HEK293 (cell line): ENCODE data around the gene OXCT2.

Experiments
- EGR2 ChIP-seq: fragments of 450-650 bp; formaldehyde crosslinking; IDR thresholded peaks from 2 replicates; pipeline ENCODE4 v1.5.1; 2016; ENCODE audit warnings: low read depth, missing biosample characterization, missing genetic modification characterization
- HOXA7 ChIP-seq: sonication (generic); formaldehyde crosslinking; IDR thresholded peaks from 2 replicates; pipeline ENCODE4 v1.8.1; 2022; ENCODE audit warnings: missing genetic modification reagents, borderline replicate concordance
- KLF8 ChIP-seq: fragments of 450-650 bp; formaldehyde crosslinking; IDR thresholded peaks from 2 replicates; pipeline ENCODE4 v1.5.1; 2016; ENCODE audit warnings: missing biosample characterization, missing genetic modification characterization
- KLF9 ChIP-seq: fragments of 450-650 bp; formaldehyde crosslinking; IDR thresholded peaks from 2 replicates; pipeline ENCODE4 v1.5.1; 2016; ENCODE audit warnings: missing biosample characterization, missing genetic modification characterization, low read depth
- PRDM1 ChIP-seq: fragments of 450-650 bp; formaldehyde crosslinking; IDR thresholded peaks from 2 replicates; pipeline ENCODE4; 2016; ENCODE audit warnings: missing biosample characterization, missing genetic modification characterization
- PRDM4 ChIP-seq: fragments of 450-650 bp; formaldehyde crosslinking; IDR thresholded peaks from 2 replicates; pipeline ENCODE4 v1.5.1; 2017; ENCODE audit warnings: missing biosample characterization, missing genetic modification characterization
- SCRT2 ChIP-seq: fragments of 450-650 bp; formaldehyde crosslinking; IDR thresholded peaks from 2 replicates; pipeline ENCODE4 v1.5.1; 2016; ENCODE audit warnings: missing biosample characterization, missing genetic modification characterization
- ZBTB20 ChIP-seq: fragments of 450-650 bp; formaldehyde crosslinking; IDR thresholded peaks from 2 replicates; pipeline ENCODE4 v1.5.1; 2016; ENCODE audit warnings: missing biosample characterization, missing genetic modification characterization
- ZBTB26 ChIP-seq: fragments of 450-650 bp; formaldehyde crosslinking; optimal IDR thresholded peaks from 2 replicates; pipeline ENCODE3; 2016; ENCODE audit warnings: missing biosample characterization, mild to moderate bottlenecking, missing genetic modification characterization
- ZBTB48 ChIP-seq: fragments of 450-650 bp; formaldehyde crosslinking; IDR thresholded peaks from 2 replicates; pipeline ENCODE4 v1.5.1; 2016; ENCODE audit warnings: missing biosample characterization, missing genetic modification characterization
- ZBTB8A ChIP-seq: fragments of 450-650 bp; formaldehyde crosslinking; IDR thresholded peaks from 2 replicates; pipeline ENCODE4 v1.5.1; 2016; ENCODE audit warnings: missing biosample characterization, missing genetic modification characterization
- ZEB2 ChIP-seq: fragments of 450-650 bp; formaldehyde crosslinking; IDR thresholded peaks from 2 replicates; pipeline ENCODE4 v1.5.1; 2016; ENCODE audit warnings: missing biosample characterization, missing genetic modification characterization
- ZFP69B ChIP-seq: fragments of 450-650 bp; formaldehyde crosslinking; IDR thresholded peaks from 2 replicates; pipeline ENCODE4 v1.5.1; 2016; ENCODE audit warnings: missing biosample characterization, missing genetic modification characterization
- ZNF114 ChIP-seq: fragments of 450-650 bp; formaldehyde crosslinking; IDR thresholded peaks from 2 replicates; pipeline ENCODE4 v1.5.0; 2017; ENCODE audit warnings: missing biosample characterization, missing genetic modification characterization
- ZNF132 ChIP-seq: fragments of 450-650 bp; formaldehyde crosslinking; IDR thresholded peaks from 2 replicates; pipeline ENCODE4 v1.5.1; 2017; ENCODE audit warnings: missing biosample characterization, missing genetic modification characterization, borderline replicate concordance
- ZNF133 ChIP-seq: fragments of 450-650 bp; formaldehyde crosslinking; IDR thresholded peaks from 2 replicates; pipeline ENCODE4 v1.5.1; 2016; ENCODE audit warnings: missing biosample characterization, missing genetic modification characterization
- ZNF146 ChIP-seq: fragments of 450-650 bp; formaldehyde crosslinking; IDR thresholded peaks from 2 replicates; pipeline ENCODE4 v1.5.1; 2016; ENCODE audit warnings: missing biosample characterization, missing genetic modification characterization
- ZNF155 ChIP-seq: fragments of 450-650 bp; formaldehyde crosslinking; IDR thresholded peaks from 2 replicates; pipeline ENCODE4 v1.5.1; 2016; ENCODE audit warnings: missing biosample characterization, missing genetic modification characterization
- ZNF175 ChIP-seq: fragments of 450-650 bp; formaldehyde crosslinking; IDR thresholded peaks from 2 replicates; pipeline ENCODE4 v1.5.1; 2016; ENCODE audit warnings: missing biosample characterization, missing genetic modification characterization
- ZNF23 ChIP-seq: fragments of 450-650 bp; formaldehyde crosslinking; IDR thresholded peaks from 2 replicates; pipeline ENCODE4 v1.5.1; 2016; ENCODE audit warnings: missing biosample characterization, missing genetic modification characterization, borderline replicate concordance
- ZNF350 ChIP-seq: fragments of 450-650 bp; formaldehyde crosslinking; IDR thresholded peaks from 2 replicates; pipeline ENCODE4 v1.5.0; 2017; ENCODE audit warnings: missing biosample characterization, mild to moderate bottlenecking, missing genetic modification characterization
- ZNF354C ChIP-seq: fragments of 450-650 bp; formaldehyde crosslinking; IDR thresholded peaks from 2 replicates; pipeline ENCODE4 v1.5.1; 2016; ENCODE audit warnings: missing biosample characterization, missing genetic modification characterization, low read depth, borderline replicate concordance
- ZNF404 ChIP-seq: fragments of 450-650 bp; formaldehyde crosslinking; IDR thresholded peaks from 2 replicates; pipeline ENCODE4 v1.5.1; 2017; ENCODE audit warnings: missing biosample characterization, missing genetic modification characterization
- ZNF423 ChIP-seq: fragments of 450-650 bp; formaldehyde crosslinking; IDR thresholded peaks from 2 replicates; pipeline ENCODE4 v1.5.1; 2016; ENCODE audit warnings: missing biosample characterization, missing genetic modification characterization
- ZNF433 ChIP-seq: fragments of 450-650 bp; formaldehyde crosslinking; IDR thresholded peaks from 2 replicates; pipeline ENCODE4 v1.5.1; 2016; ENCODE audit warnings: missing biosample characterization, missing genetic modification characterization, low read depth
- ZNF449 ChIP-seq: fragments of 450-650 bp; formaldehyde crosslinking; IDR thresholded peaks from 2 replicates; pipeline ENCODE4 v1.5.1; 2017; ENCODE audit warnings: missing biosample characterization, mild to moderate bottlenecking, missing genetic modification characterization, moderate library complexity
- ZNF488 ChIP-seq: fragments of 450-650 bp; formaldehyde crosslinking; IDR thresholded peaks from 2 replicates; pipeline ENCODE4 v1.5.1; 2016; ENCODE audit warnings: missing biosample characterization, missing genetic modification characterization
- ZNF501 ChIP-seq: fragments of 450-650 bp; formaldehyde crosslinking; IDR thresholded peaks from 2 replicates; pipeline ENCODE4 v1.5.1; 2016; ENCODE audit warnings: missing biosample characterization, missing genetic modification characterization
- ZNF544 ChIP-seq: fragments of 450-650 bp; formaldehyde crosslinking; IDR thresholded peaks from 2 replicates; pipeline ENCODE4 v1.5.0; 2017; ENCODE audit warnings: missing biosample characterization, missing genetic modification characterization
- ZNF555 ChIP-seq: fragments of 450-650 bp; formaldehyde crosslinking; conservative IDR thresholded peaks from 2 replicates; pipeline ENCODE4 v1.5.1; 2017; ENCODE audit warnings: missing biosample characterization, mild to moderate bottlenecking, missing genetic modification characterization, inconsistent platforms
- ZNF747 ChIP-seq: fragments of 450-650 bp; formaldehyde crosslinking; IDR thresholded peaks from 2 replicates; pipeline ENCODE4 v1.5.1; 2016; ENCODE audit warnings: missing biosample characterization, missing genetic modification characterization
- ZNF76 ChIP-seq: fragments of 450-650 bp; formaldehyde crosslinking; IDR thresholded peaks from 2 replicates; pipeline ENCODE4; 2016; ENCODE audit warnings: low read depth, missing biosample characterization, missing genetic modification characterization, borderline replicate concordance
- ZNF777 ChIP-seq: fragments of 450-650 bp; formaldehyde crosslinking; IDR thresholded peaks from 2 replicates; pipeline ENCODE4 v1.5.1; 2017; ENCODE audit warnings: missing biosample characterization, missing genetic modification characterization, borderline replicate concordance
- ZNF830 ChIP-seq: fragments of 450-650 bp; IDR thresholded peaks from 2 replicates; pipeline ENCODE4 v1.5.0; 2018; ENCODE audit warnings: missing biosample characterization, missing genetic modification characterization, low read depth, mild to moderate bottlenecking, moderate library complexity
- ZNF843 ChIP-seq: fragments of 450-650 bp; formaldehyde crosslinking; IDR thresholded peaks from 2 replicates; pipeline ENCODE4 v1.5.1; 2016; ENCODE audit warnings: missing biosample characterization, missing genetic modification characterization
- ZXDB ChIP-seq: fragments of 450-650 bp; formaldehyde crosslinking; IDR thresholded peaks from 2 replicates; pipeline ENCODE4 v1.5.1; 2016; ENCODE audit warnings: missing biosample characterization, missing genetic modification characterization

OXCT2 gene

GRCh38 chr1:39720094-39720999 is 50.8 kb downstream of the OXCT2 start (continued):
- no peak for TF ChIP-seq ZNF449 (tag by site-specific recombination)
- TF ChIP-seq ZNF133 (tag by site-specific recombination), result no peak
- no peak for TF ChIP-seq KLF9
- no peak for TF ChIP-seq ZNF76 (tag by site-specific recombination)
- no peak for TF ChIP-seq PRDM1 (tag by site-specific recombination)
- no peak for TF ChIP-seq ZNF175 (tag by site-specific recombination)
- TF ChIP-seq ZFP69B (tag by site-specific recombination), result no peak
- no peak for TF ChIP-seq ZBTB26
- TF ChIP-seq ZNF23, result 0 out of 2 replicates have a peak, but pooled peaks have one; percentile 55
- TF ChIP-seq KLF8 (tag by site-specific recombination), result no peak
- TF ChIP-seq ZNF777, result no peak
- TF ChIP-seq ZNF354C (tag by site-specific recombination), result peak; percentile 96
- no peak for TF ChIP-seq EGR2 (tag by site-specific recombination)
- TF ChIP-seq ZBTB48, result no peak
- no peak for TF ChIP-seq ZNF843 (tag by site-specific recombination)
- no peak for TF ChIP-seq ZNF155 (tag by site-specific recombination)
- no peak for TF ChIP-seq ZNF114 (tag by site-specific recombination)
- no peak for TF ChIP-seq SCRT2 (tag by site-specific recombination)
- peak; percentile 83 for TF ChIP-seq ZXDB (tag by site-specific recombination)
- no peak for TF ChIP-seq ZNF830 (tag by site-specific recombination)
- TF ChIP-seq ZBTB8A (tag by site-specific recombination), result peak; percentile 80
- TF ChIP-seq HOXA7 (CRISPR knock-in tag), result no peak
- TF ChIP-seq ZNF350 (tag by site-specific recombination), result no peak
- no peak for TF ChIP-seq ZNF423 (tag by site-specific recombination)
- TF ChIP-seq ZNF132 (tag by site-specific recombination), result no peak
- TF ChIP-seq ZNF501 (tag by site-specific recombination), result peak; percentile 44; the same call in 1 of the 2 replicates
- TF ChIP-seq ZNF555 (tag by site-specific recombination), result peak; percentile 80
- TF ChIP-seq ZEB2 (tag by site-specific recombination), result no peak; the same call in 1 of the 2 replicates
- no peak for TF ChIP-seq ZNF747 (tag by site-specific recombination)
- no peak for TF ChIP-seq ZBTB20 (tag by site-specific recombination)
- no peak for TF ChIP-seq ZNF488 (tag by site-specific recombination)
- TF ChIP-seq PRDM4 (tag by site-specific recombination), result no peak; the same call in 1 of the 2 replicates
- peak; percentile 92; the same call in 1 of the 2 replicates for TF ChIP-seq ZNF404
- peak; percentile 90 for TF ChIP-seq ZNF433 (tag by site-specific recombination)
- TF ChIP-seq ZNF544 (tag by site-specific recombination), result no peak
- no peak for TF ChIP-seq ZNF146 (tag by site-specific recombination)
